ENCODE results near the gene SLC25A47. TPM values are rescaled to one million over a fixed set of nuclear protein-coding genes. Genes with fewer than 3 reads are reported as not detected.
"Not testable (repeated sequence)": the region's sequence is repeated elsewhere in the genome, so short reads cannot be mapped to it uniquely, and the experiment has no call there.

Gene SLC25A47
- total RNA-seq, 1 donor from 2014 or later, result not detected

DNA sequence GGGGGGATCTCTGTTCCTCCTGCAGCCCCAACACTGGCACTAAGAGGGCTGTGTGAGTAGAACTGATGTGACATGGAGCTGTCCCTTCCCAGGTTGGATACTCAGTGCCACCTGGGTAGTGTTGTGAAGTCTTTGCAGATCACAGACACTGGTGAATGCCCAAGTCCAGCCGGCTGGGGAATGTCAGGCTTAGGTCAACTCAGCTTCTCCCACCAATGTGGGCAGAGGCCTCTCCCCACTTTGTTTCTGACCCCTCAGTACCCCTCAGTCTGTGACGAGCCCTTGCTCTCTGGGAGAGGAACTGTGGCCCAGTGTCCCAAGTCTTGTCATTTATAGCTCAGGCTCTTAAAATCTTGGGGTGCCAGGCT lies 28.2 kb upstream of the SLC25A47 start:
- intact Hi-C loops (cut with DNase I), result no loop called here
- Histone ChIP-seq H3K27me3 (no peaks in the 10 kb centered on the region), H3K9me3 (no peaks in the 10 kb centered on the region), H3K4me3 (no peak overlapping the region), H3K27ac (no peak overlapping the region), H3K36me3 (peaks cover 12% of the 10 kb centered on the region), H3K4me1 (peaks cover 19% of the 10 kb centered on the region)
- TF ChIP-seq, protein P1, sequence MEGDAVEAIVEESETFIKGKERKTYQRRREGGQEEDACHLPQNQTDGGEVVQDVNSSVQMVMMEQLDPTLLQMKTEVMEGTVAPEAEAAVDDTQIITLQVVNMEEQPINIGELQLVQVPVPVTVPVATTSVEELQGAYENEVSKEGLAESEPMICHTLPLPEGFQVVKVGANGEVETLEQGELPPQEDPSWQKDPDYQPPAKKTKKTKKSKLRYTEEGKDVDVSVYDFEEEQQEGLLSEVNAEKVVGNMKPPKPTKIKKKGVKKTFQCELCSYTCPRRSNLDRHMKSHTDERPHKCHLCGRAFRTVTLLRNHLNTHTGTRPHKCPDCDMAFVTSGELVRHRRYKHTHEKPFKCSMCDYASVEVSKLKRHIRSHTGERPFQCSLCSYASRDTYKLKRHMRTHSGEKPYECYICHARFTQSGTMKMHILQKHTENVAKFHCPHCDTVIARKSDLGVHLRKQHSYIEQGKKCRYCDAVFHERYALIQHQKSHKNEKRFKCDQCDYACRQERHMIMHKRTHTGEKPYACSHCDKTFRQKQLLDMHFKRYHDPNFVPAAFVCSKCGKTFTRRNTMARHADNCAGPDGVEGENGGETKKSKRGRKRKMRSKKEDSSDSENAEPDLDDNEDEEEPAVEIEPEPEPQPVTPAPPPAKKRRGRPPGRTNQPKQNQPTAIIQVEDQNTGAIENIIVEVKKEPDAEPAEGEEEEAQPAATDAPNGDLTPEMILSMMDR (IDR thresholded peaks at IDR 0.05), result no peak
- DNase-seq (peak; percentile 29), ATAC-seq (no peak)

DNA sequence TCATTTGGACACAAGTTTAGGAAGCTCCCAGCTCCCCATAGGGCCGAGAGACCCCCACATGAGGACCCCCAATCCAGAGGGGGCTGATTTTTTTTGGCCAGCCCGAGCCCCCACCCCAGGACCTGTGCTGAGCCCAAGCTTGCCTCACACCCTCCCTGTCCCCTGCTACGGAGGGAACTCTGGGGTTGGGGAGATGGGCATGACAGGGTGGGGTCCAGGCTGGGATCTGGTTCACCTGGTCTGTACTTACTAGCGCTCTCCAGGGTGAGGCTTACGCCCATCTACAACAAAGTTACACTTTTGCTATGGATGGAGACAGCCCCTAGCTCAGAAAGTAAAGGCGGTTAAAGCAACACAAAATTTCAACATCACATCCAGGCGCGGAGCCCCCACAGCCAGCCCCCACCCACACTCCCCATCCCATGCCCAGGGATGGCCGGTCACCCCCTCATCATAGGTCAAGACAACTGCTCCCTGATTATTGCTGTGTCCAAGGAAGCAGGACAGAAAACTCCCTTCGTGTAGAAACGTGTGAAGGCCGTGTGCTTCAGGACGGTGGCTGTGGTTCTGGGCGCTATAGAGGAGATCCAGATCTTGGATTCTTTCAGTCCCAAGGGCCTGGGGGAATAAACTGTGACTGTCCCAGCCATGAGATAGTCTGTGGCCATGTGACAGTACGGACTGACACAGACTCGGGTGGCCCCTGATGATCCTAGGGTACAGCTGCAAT lies 27.6 kb upstream of the SLC25A47 start:
- intact Hi-C loops (cut with DNase I), result no loop called here
- Histone ChIP-seq H3K4me3 (no peak overlapping the region), H3K27ac (no peak overlapping the region), H3K4me1 (peaks cover 19% of the 10 kb centered on the region), H3K27me3 (no peaks in the 10 kb centered on the region), H3K9me3 (no peaks in the 10 kb centered on the region), H3K36me3 (peaks cover 12% of the 10 kb centered on the region)
- TF ChIP-seq, protein P1 (IDR thresholded peaks at IDR 0.05), result no peak
- DNase-seq (peak; percentile 26), ATAC-seq (no peak)

DNA sequence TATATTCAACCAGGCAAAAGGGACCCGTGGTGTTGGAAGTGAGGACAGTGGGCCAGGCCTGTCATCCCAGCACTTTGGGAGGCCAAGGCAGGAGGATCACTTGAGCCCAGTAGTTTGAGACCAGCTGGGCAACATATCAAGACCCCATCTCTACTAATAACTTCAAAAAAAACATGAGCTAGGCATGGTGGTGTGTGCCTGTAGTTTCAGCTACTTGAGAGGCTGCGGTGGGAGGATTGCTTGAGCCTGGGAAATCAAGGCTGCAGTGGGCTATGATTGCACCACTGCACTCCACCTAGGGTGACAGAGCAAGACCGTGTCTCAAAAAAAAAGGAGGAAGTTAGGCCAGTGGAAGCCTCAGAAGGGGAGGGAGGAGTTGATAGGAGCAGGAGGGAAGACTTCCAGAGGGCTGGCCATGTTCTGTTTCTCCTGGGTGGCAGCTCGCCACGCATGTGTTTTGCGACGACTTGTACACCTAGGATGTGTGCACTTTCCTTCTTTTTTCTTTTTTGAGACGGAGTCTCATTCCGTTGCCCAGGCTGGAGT lies 27.0 kb upstream of the SLC25A47 start:
- no peaks in the 10 kb centered on the region for H3K9me3 ChIP-seq
- H3K36me3 ChIP-seq, result peaks cover 12% of the 10 kb centered on the region
- no peak overlapping the region for H3K4me3 ChIP-seq
- intact Hi-C loops (cut with DNase I), result no loop called here
- H3K27me3 ChIP-seq, result no peaks in the 10 kb centered on the region
- H3K4me1 ChIP-seq, result peaks cover 19% of the 10 kb centered on the region
- H3K27ac ChIP-seq, result peak overlapping the region; percentile 76
- TF ChIP-seq, protein P1 (IDR thresholded peaks at IDR 0.05), result no peak
- ATAC-seq, result peak; percentile 10
- peak; percentile 50 for DNase-seq

DNA sequence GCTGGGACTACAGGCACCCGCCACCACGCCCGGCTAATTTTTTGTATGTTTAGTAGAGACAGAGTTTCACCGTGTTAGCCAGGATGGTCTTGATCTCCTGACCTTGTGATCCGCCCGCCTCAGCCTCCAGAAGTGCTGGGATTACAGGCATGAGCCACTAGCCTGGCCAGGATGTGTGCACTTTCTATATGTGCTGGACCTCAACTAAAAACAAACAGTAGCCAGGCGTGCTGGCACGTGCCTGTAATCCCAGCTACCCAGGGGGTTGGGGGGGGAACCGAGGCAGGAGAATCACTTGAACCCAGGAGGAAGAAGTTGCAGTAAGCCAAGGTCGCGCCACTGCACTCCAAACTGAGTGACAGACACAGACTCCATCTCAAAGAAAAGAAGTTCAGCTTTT lies 26.4 kb upstream of the SLC25A47 start:
- H3K36me3 ChIP-seq; H3K4me3 ChIP-seq; intact Hi-C loops (cut with DNase I); H3K27me3 ChIP-seq; ATAC-seq; H3K9me3 ChIP-seq: not testable (repeated sequence)
- peak overlapping the region; percentile 76 for H3K27ac ChIP-seq
- peaks cover 19% of the 10 kb centered on the region for H3K4me1 ChIP-seq
- peak; percentile 45 for DNase-seq

DNA sequence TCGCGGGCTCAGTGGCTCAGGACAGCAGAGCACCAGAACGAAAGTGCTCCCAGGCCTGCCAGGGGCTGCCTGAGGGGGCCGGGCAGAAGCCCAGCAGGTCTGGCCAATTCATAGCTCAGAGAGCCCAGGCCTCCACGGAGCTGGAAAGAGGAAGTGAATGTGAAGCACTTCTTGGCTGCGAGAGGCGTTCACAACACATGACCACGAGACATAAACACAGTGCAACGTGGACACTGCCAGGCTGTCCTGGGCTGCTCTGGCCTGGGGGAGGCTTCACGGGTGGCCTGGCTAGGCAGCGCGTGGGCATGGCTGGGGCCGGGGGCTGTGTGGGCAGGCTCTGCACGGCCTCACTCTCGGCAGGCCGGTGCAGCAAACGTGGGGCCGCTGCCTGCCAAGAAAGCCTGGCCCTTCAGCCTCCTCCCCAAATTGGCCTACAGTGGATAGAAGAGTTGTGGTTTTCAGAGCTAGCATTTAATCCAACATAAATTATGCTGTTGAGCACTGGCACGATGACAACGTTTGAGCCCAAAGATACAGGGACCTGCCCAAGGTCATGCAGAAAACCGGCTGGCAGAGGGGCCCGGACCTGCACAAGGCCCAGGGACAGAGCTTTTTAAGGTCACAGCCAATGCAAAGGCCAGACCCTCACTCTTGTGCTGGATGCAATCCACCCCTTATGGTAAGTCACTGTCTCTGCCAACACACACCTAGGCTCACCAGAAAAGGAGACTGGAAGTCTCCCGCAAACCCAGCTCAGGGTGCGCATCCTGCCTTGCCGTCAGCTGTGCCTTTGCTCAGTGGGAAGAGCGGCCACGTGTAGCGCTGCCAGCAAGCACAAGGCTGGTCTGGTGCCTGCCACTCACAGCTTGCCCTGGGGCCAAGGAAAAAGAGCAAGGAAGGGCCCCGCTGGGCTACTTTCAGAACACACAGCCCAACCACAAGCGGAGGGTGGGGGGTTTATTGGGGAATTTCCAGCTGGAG lies 25.5 kb upstream of the SLC25A47 start:
- Histone ChIP-seq H3K4me1 (peaks cover 21% of the 10 kb centered on the region), H3K27me3 (no peaks in the 10 kb centered on the region), H3K9me3 (no peaks in the 10 kb centered on the region), H3K4me3 (peak overlapping the region; percentile 16), H3K27ac (peak overlapping the region; percentile 76), H3K36me3 (peaks cover 5% of the 10 kb centered on the region)
- intact Hi-C loops (cut with DNase I), result no loop called here
- TF ChIP-seq, protein P1 (IDR thresholded peaks at IDR 0.05), result no peak
- peak; percentile 93 for ATAC-seq
- DNase-seq, result peak; percentile 77
